Activated CD4-positive, alpha-beta T cell treated with anti-CD3 and anti-CD28 coated beads, Interleukin-2, Interleukin-4, amounts not matched to agents 100 ng/mL and 50 ng/mL, durations not matched to agents 16 hours and 8 hours (primary cell): Measurements from ENCODE around the gene MAPRE2.
"Not testable (repeated sequence)": the region's sequence is repeated elsewhere in the genome, so short reads cannot be mapped to it uniquely, and the experiment has no call there.

Experiments used
- DNase-seq: peaks from one replicate; pipeline ENCODE4 v3.0.0-alpha.2; 2020; ENCODE audit warnings: low spot score

MAPRE2 gene

GRCh38 chr18:35153609-35154272 is 112.5 kb downstream of the MAPRE2 start:
- DNase-seq = peak; percentile 28

- DNase-seq = no peak
Measured at GRCh38 chr18:35155398-35156117, 114.3 kb downstream of the MAPRE2 start.

GRCh38 chr18:35157181-35157580 is 116.0 kb downstream of the MAPRE2 start:
- no peak for DNase-seq

- DNase-seq = peak; percentile 60
Measured at GRCh38 chr18:35158728-35159450, 117.7 kb downstream of the MAPRE2 start.

- DNase-seq = peak; percentile 68
Measured at GRCh38 chr18:35159782-35160181, 118.6 kb downstream of the MAPRE2 start.

- no peak for DNase-seq
Measured at GRCh38 chr18:35161485-35161884, 120.3 kb downstream of the MAPRE2 start.

GRCh38 chr18:35161934-35162333 is 120.7 kb downstream of the MAPRE2 start:
- no peak for DNase-seq

- no peak for DNase-seq
Measured at GRCh38 chr18:35163014-35163539, 121.9 kb downstream of the MAPRE2 start.

- no peak for DNase-seq
Measured at GRCh38 chr18:35163721-35164120, 122.5 kb downstream of the MAPRE2 start.

GRCh38 chr18:35164133-35164532 is 122.9 kb downstream of the MAPRE2 start:
- DNase-seq = no peak

- DNase-seq = no peak
Measured at GRCh38 chr18:35167332-35167731, 126.1 kb downstream of the MAPRE2 start.

GRCh38 chr18:35167857-35168256 is 126.6 kb downstream of the MAPRE2 start:
- DNase-seq = no peak

GRCh38 chr18:35170323-35170722 is 129.1 kb downstream of the MAPRE2 start:
- not testable (repeated sequence) for DNase-seq

- no peak for DNase-seq
Measured at GRCh38 chr18:35171315-35171987, 130.2 kb downstream of the MAPRE2 start.

GRCh38 chr18:35172009-35172408 is 130.8 kb downstream of the MAPRE2 start:
- DNase-seq = no peak

- no peak for DNase-seq
Measured at GRCh38 chr18:35172451-35173035, 131.3 kb downstream of the MAPRE2 start.

- DNase-seq = no peak
Measured at GRCh38 chr18:35174093-35174731, 133.0 kb downstream of the MAPRE2 start.

- no peak for DNase-seq
Measured at GRCh38 chr18:35174745-35175144, 133.5 kb downstream of the MAPRE2 start.

GRCh38 chr18:35176925-35177324 is 135.7 kb downstream of the MAPRE2 start:
- no peak for DNase-seq

GRCh38 chr18:35178260-35178659 is 137.0 kb downstream of the MAPRE2 start:
- peak; percentile 41 for DNase-seq

GRCh38 chr18:35179906-35180305 is 138.7 kb downstream of the MAPRE2 start:
- no peak for DNase-seq
